Tibial artery (tissue), 4 donors: Measurements from ENCODE around the gene RASGRP3.

ENCODE experiments used
- DNase-seq, 2 donors: peaks; one replicate each; pipeline ENCODE4 v3.0.0-alpha.2; 2019
- H3K27ac ChIP-seq, 2 donors: fragments of 200-600 bp; sonication (generic) in 1 of 2; 1 replicate in 1 of 2; 2 replicates in 1 of 2; pipeline ENCODE4 v1.5.1; 2018 to 2019; ENCODE audit warnings: mild to moderate bottlenecking in 1 of 2
- H3K27me3 ChIP-seq, 2 donors: fragments of 200-600 bp; sonication (generic) in 1 of 2; one replicate each; pipeline versions ENCODE4 v1.5.1 to v1.6.0; 2016 to 2019
- H3K36me3 ChIP-seq, 3 donors: fragments of 200-600 bp; sonication (generic) in 2 of 3; one replicate each; pipeline ENCODE4 v1.5.1; 2016 to 2019; ENCODE audit warnings: mild to moderate bottlenecking in 2 of 3
- H3K4me1 ChIP-seq, 4 donors: fragments of 200-600 bp; sonication (generic) in 2 of 4; 1 replicate in 3 of 4; 2 replicates in 1 of 4; pipeline ENCODE4 v1.5.1; 2016 to 2019
- H3K4me3 ChIP-seq, 2 donors: fragments of 200-600 bp; sonication (generic) in 1 of 2; 1 replicate in 1 of 2; 2 replicates in 1 of 2; pipeline ENCODE4 v1.5.1; 2018 to 2019; ENCODE audit warnings: mild to moderate bottlenecking in 2 of 2
- H3K9me3 ChIP-seq, 3 donors: fragments of 200-600 bp; sonication (generic) in 1 of 3; one replicate each; pipeline ENCODE4 v1.5.1; 2016 to 2019
- intact Hi-C: fragments of 100-400 bp; cut with DNase I; formaldehyde crosslinking; loops from one replicate; pipeline ENCODE4 v1.15.0; 2023; ENCODE audit warnings: low total_unique reads
- TF ChIP-seq, protein P1 (sequence below), 2 experiments: fragments of 200-600 bp in 1 of 2; fragments of 450-650 bp in 1 of 2; IDR thresholded peaks; one replicate each; pipeline ENCODE4 v1.5.1; 2017 to 2019; ENCODE audit warnings: antibody characterized with exemption in 2 of 2, mild to moderate bottlenecking in 1 of 2, moderate library complexity in 1 of 2

The RASGRP3 gene

DNA sequence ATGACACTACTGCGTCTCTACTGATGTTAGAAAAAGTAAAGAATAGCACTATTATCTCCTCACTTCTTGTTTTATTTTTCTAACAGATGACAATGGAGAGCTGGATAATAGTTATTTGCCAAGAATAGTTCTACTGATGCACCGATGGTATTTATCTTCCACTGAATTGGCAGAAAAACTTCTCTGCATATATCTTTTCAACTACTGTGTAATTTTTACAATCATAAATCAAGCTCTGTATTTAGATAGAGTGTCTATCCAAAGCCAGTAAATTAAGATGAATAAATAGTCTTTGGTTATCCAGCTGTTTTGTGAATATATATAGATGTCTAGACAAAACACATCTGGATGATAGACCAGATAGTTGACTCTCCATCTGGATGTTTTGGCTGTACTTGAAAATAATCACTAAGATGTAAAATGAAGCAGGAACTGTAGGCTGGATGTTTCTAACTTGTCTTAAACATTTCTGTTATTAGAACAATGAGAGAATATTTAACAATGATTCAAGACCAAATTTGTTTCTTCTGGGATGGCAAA is 40.1 kb downstream of the RASGRP3 start:
- intact Hi-C loops, result no loop called here

DNA sequence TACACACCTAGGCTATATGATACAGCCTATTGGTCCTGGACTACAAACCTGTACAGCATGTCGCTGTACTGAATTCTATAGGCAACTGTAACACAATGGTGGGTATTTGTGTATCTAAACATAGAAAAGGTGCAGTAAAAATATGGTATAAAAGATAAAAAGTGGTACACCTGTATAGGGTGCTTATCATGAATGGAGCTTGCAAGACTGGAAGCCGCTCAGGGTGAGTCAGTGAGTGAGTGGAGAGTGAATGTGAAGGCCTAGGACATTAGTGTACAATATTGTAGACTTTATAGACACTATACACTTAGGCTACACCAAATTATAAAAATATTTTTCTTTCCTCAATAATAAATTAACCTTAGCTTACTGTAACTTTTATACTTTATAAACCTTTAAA is 41.8 kb downstream of the RASGRP3 start:
- DNase-seq, result no peak
- Histone ChIP-seq H3K36me3 (no peaks in the 10 kb centered on the region), H3K9me3 (no peaks in the 10 kb centered on the region), H3K27me3 (no peaks in the 10 kb centered on the region), H3K4me1 (peaks cover 0 to 23% (median 17%) of the 10 kb centered on the region in 4 donors), H3K27ac (no peak overlapping the region), H3K4me3 (no peak overlapping the region)
- intact Hi-C loops, result no loop called here
- TF ChIP-seq, protein P1, sequence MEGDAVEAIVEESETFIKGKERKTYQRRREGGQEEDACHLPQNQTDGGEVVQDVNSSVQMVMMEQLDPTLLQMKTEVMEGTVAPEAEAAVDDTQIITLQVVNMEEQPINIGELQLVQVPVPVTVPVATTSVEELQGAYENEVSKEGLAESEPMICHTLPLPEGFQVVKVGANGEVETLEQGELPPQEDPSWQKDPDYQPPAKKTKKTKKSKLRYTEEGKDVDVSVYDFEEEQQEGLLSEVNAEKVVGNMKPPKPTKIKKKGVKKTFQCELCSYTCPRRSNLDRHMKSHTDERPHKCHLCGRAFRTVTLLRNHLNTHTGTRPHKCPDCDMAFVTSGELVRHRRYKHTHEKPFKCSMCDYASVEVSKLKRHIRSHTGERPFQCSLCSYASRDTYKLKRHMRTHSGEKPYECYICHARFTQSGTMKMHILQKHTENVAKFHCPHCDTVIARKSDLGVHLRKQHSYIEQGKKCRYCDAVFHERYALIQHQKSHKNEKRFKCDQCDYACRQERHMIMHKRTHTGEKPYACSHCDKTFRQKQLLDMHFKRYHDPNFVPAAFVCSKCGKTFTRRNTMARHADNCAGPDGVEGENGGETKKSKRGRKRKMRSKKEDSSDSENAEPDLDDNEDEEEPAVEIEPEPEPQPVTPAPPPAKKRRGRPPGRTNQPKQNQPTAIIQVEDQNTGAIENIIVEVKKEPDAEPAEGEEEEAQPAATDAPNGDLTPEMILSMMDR (IDR thresholded peaks at IDR 0.05), result no peak

More for the DNA sequence above, 40.1 kb downstream of the RASGRP3 start:
- Histone ChIP-seq H3K27me3 (no peaks in the 10 kb centered on the region), H3K36me3 (no peaks in the 10 kb centered on the region), H3K4me1 (peaks cover 0 to 7% (median 5%) of the 10 kb centered on the region in 4 donors), H3K9me3 (no peaks in the 10 kb centered on the region), H3K4me3 (no peak overlapping the region), H3K27ac (no peak overlapping the region)
- DNase-seq, result no peak
- TF ChIP-seq, protein P1 (IDR thresholded peaks at IDR 0.05), result no peak

DNA sequence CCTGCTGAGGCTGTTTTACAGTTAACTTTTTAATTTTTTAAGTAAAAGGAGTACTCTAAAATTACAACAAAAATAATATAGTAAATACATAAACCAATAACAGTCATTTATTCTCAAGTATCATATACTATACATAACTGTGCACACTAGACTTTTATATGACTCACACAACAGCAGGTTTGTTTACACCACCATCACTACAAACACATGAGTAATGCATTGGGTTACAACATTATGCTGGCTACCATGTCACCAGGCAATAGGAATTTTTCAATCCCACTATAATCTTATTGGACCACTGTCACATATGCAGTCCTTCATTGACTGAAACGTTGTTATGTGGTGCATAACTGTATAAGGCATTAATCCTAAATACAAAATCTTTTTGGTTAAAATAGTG is 42.5 kb downstream of the RASGRP3 start:
- H3K4me3 ChIP-seq, result no peak overlapping the region
- no peaks in the 10 kb centered on the region for H3K9me3 ChIP-seq
- H3K36me3 ChIP-seq, result no peaks in the 10 kb centered on the region
- TF ChIP-seq, protein P1 (IDR thresholded peaks at IDR 0.05), result no peak
- intact Hi-C loops, result no loop called here
- no peak overlapping the region for H3K27ac ChIP-seq
- H3K27me3 ChIP-seq, result no peaks in the 10 kb centered on the region
- DNase-seq, result no peak
- peaks cover 0 to 23% (median 17%) of the 10 kb centered on the region in 4 donors for H3K4me1 ChIP-seq

DNA sequence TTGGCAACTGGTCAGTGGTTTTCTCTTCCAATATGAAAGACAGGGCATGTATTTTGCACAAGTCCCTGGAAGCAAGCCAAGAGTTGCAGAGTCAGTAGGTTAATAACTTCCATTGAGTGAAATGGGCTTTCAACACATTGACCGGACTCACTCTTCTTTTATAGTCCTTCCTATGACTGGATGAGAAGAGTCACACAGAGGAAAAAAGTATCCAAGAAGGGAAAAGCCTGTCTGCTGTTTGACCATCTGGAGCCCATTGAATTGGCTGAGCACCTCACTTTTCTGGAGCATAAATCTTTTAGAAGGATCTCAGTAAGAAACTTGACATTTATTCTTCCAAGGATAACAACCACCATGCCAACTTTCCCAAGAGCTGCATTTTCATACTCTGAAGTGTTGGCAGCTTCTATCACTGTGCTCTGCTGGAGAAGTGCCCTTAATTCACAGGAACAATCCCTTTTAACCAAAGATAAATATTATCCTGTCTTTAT is 45.4 kb downstream of the RASGRP3 start:
- Histone ChIP-seq H3K27ac (peak overlapping the region; percentile 10 to 16), H3K27me3 (no peaks in the 10 kb centered on the region), H3K4me3 (no peak overlapping the region), H3K9me3 (no peaks in the 10 kb centered on the region), H3K4me1 (peaks cover 0 to 28% (median 17%) of the 10 kb centered on the region in 4 donors), H3K36me3 (no peaks in the 10 kb centered on the region)
- TF ChIP-seq, protein P1 (IDR thresholded peaks at IDR 0.05), result no peak
- intact Hi-C loops, result no loop called here
- DNase-seq, result peak; percentile 62 to 66

DNA sequence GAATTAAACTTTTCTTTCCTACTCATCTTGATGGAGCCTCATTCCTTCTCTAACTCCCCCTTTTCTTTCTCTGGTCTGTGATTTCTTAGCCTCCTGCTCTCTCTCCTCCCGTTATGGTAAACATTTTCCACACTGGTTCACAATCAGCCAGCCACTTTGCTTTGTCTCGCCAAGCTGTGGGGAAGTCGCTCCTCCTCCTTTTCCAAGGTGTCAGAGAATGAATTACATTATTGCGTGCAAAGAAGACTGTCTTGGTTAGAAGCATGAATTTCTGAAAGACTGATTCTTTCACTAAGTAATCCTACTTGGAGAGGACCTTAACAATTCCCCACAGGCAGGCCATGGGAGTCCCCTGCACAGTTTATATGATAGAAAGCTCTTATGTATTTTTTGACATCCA is 46.1 kb downstream of the RASGRP3 start:
- Histone ChIP-seq H3K27ac (peak overlapping the region in 1 of 2 donors; percentile 10), H3K4me3 (no peak overlapping the region), H3K4me1 (peaks cover 0 to 28% (median 17%) of the 10 kb centered on the region in 4 donors), H3K9me3 (no peaks in the 10 kb centered on the region), H3K36me3 (no peaks in the 10 kb centered on the region), H3K27me3 (no peaks in the 10 kb centered on the region)
- DNase-seq, result no peak
- intact Hi-C loops, result no loop called here
- TF ChIP-seq, protein P1 (IDR thresholded peaks at IDR 0.05), result no peak
